Ascending aorta (tissue), 2 donors: Measurements from ENCODE around the gene TSHR. TPM values are rescaled to one million over a fixed set of nuclear protein-coding genes. Genes with fewer than 3 reads are reported as not detected.

Source experiments
- DNase-seq, 2 donors: peaks; one replicate each; pipeline ENCODE4 v3.0.0-alpha.2; 2019; ENCODE audit warnings: low spot score in 2 of 2
- H3K27ac ChIP-seq, 2 donors: fragments of 200-600 bp; sonication (generic); one replicate each; pipeline ENCODE4 v1.5.1; 2016 to 2017; ENCODE audit warnings: mild to moderate bottlenecking in 1 of 2
- H3K27me3 ChIP-seq: fragments of 200-600 bp; sonication (generic); one replicate; pipeline ENCODE4 v1.5.1; 2017
- H3K36me3 ChIP-seq, 2 donors: fragments of 200-600 bp; sonication (generic); one replicate each; pipeline ENCODE4 v1.5.1; 2016
- H3K4me1 ChIP-seq, 2 donors: fragments of 200-600 bp; sonication (generic); one replicate each; pipeline ENCODE4 v1.5.1; 2016 to 2017; ENCODE audit warnings: mild to moderate bottlenecking in 1 of 2
- H3K4me3 ChIP-seq, 2 donors: fragments of 200-600 bp; sonication (generic); one replicate each; pipeline ENCODE4 v1.5.1; 2016 to 2017; ENCODE audit warnings: mild to moderate bottlenecking in 1 of 2
- H3K9me3 ChIP-seq, 2 donors: fragments of 200-600 bp; sonication (generic); one replicate each; pipeline ENCODE4 v1.5.1; 2016
- CTCF ChIP-seq, 3 experiments: fragments of 200-600 bp in 2 of 3; fragments of 450-650 bp in 1 of 3; sonication (generic) in 2 of 3; IDR thresholded peaks; one replicate each; pipeline ENCODE4 v1.5.1; 2016 to 2019; ENCODE audit warnings: antibody characterized with exemption in 3 of 3, mild to moderate bottlenecking in 1 of 3, moderate library complexity in 1 of 3
- intact Hi-C: fragments of 100-400 bp; cut with DNase I; formaldehyde crosslinking; loops from one replicate; pipeline ENCODE4 v1.15.1; 2023
- total RNA-seq: library from RNA; depleted of rRNA; stranded (reverse); fragments of >200 nt; gene quantifications from one replicate; pipeline ENCODE4 v1.1.0, GENCODE V29; 2016

Gene TSHR
- total RNA-seq, 1 donor from 2014 or later, result not detected

- intact Hi-C loops, result no loop called here
- H3K4me1 ChIP-seq, result no peaks in the 10 kb centered on the region
- TF ChIP-seq CTCF (IDR thresholded peaks at IDR 0.05), result no peak
- no peaks in the 10 kb centered on the region for H3K9me3 ChIP-seq
- no peak overlapping the region for H3K27ac ChIP-seq
- DNase-seq, result no peak
- H3K27me3 ChIP-seq, result no peaks in the 10 kb centered on the region
- no peaks in the 10 kb centered on the region for H3K36me3 ChIP-seq
- no peak overlapping the region for H3K4me3 ChIP-seq
Observed at GRCh38 chr14:80924365-80925103, 30.9 kb upstream of the TSHR start.

GRCh38 chr14:80926397-80927082, 28.9 kb upstream of the TSHR start:
- H3K36me3 ChIP-seq, result no peaks in the 10 kb centered on the region
- H3K27me3 ChIP-seq, result no peaks in the 10 kb centered on the region
- DNase-seq, result no peak
- H3K4me1 ChIP-seq, result no peaks in the 10 kb centered on the region
- H3K9me3 ChIP-seq, result no peaks in the 10 kb centered on the region
- H3K4me3 ChIP-seq, result no peak overlapping the region
- intact Hi-C loops, result no loop called here
- H3K27ac ChIP-seq, result no peak overlapping the region
- no peak for TF ChIP-seq CTCF (IDR thresholded peaks at IDR 0.05)

GRCh38 chr14:80927083-80927989, 28.1 kb upstream of the TSHR start:
- H3K27ac ChIP-seq, result no peak overlapping the region
- H3K9me3 ChIP-seq, result no peaks in the 10 kb centered on the region
- TF ChIP-seq CTCF (IDR thresholded peaks at IDR 0.05), result no peak
- H3K27me3 ChIP-seq, result no peaks in the 10 kb centered on the region
- no peak overlapping the region for H3K4me3 ChIP-seq
- no peak for DNase-seq
- H3K36me3 ChIP-seq, result no peaks in the 10 kb centered on the region
- no peaks in the 10 kb centered on the region for H3K4me1 ChIP-seq
- intact Hi-C loops, result no loop called here

- DNase-seq, result no peak
- TF ChIP-seq CTCF (IDR thresholded peaks at IDR 0.05), result no peak
- H3K4me3 ChIP-seq, result no peak overlapping the region
Observed at GRCh38 chr14:80930095-80930494, 25.3 kb upstream of the TSHR start.

GRCh38 chr14:80930836-80931389, 24.5 kb upstream of the TSHR start:
- no peaks in the 10 kb centered on the region for H3K4me1 ChIP-seq
- no peak overlapping the region for H3K4me3 ChIP-seq
- H3K9me3 ChIP-seq, result no peaks in the 10 kb centered on the region
- no peak for DNase-seq
- H3K36me3 ChIP-seq, result no peaks in the 10 kb centered on the region
- no peaks in the 10 kb centered on the region for H3K27me3 ChIP-seq
- H3K27ac ChIP-seq, result no peak overlapping the region
- intact Hi-C loops, result no loop called here
- TF ChIP-seq CTCF (IDR thresholded peaks at IDR 0.05), result no peak

More at GRCh38 chr14:80930095-80930494, 25.3 kb upstream of the TSHR start:
- H3K9me3 ChIP-seq, result no peaks in the 10 kb centered on the region
- H3K27me3 ChIP-seq, result no peaks in the 10 kb centered on the region
- intact Hi-C loops, result no loop called here
- H3K4me1 ChIP-seq, result no peaks in the 10 kb centered on the region
- no peaks in the 10 kb centered on the region for H3K36me3 ChIP-seq
- no peak overlapping the region for H3K27ac ChIP-seq
